ENCODE results near the gene TSACC.

- TF ChIP-seq CTCF (IDR thresholded peaks at IDR 0.05): no peak
- TF ChIP-seq POLR2A (IDR thresholded peaks at IDR 0.05): no peak
Observed at GRCh38 chr1:156389311-156389710, 51.0 kb downstream of the TSACC start.

All from Peyer's patch (tissue), 4 donors.